ENCODE data around the gene CTDSPL2.

DNA sequence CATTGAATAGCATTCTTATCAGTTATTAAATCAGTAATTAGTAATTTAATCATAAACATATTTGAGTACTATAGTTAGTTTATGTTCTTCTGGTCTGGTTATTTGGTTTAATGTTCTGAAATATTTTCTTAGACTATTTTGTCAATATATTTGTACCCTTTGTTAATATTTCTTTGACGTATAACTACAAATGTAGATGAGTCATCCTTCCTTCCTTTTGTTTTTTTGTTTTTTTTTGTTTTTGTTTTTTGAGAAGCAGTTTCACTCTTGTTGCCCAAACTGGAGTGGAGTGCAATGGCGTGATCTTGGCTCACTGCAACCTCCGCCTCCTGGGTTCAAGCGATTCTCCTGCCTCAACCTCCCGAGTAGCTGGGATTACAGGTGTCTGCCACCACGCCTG is 92.1 kb downstream of the CTDSPL2 start:
- TF ChIP-seq, protein P1, sequence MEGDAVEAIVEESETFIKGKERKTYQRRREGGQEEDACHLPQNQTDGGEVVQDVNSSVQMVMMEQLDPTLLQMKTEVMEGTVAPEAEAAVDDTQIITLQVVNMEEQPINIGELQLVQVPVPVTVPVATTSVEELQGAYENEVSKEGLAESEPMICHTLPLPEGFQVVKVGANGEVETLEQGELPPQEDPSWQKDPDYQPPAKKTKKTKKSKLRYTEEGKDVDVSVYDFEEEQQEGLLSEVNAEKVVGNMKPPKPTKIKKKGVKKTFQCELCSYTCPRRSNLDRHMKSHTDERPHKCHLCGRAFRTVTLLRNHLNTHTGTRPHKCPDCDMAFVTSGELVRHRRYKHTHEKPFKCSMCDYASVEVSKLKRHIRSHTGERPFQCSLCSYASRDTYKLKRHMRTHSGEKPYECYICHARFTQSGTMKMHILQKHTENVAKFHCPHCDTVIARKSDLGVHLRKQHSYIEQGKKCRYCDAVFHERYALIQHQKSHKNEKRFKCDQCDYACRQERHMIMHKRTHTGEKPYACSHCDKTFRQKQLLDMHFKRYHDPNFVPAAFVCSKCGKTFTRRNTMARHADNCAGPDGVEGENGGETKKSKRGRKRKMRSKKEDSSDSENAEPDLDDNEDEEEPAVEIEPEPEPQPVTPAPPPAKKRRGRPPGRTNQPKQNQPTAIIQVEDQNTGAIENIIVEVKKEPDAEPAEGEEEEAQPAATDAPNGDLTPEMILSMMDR (conservative IDR thresholded peaks at IDR 0.05; ENCODE audit: low read depth, low read length), result no peak
- no peak for TF ChIP-seq EZH2 (IDR thresholded peaks at IDR 0.05; ENCODE audit: borderline replicate concordance, low read depth, low read length, poor library complexity, severe bottlenecking)

All from A673 (cell line).